SK-N-SH (cell line): ENCODE results near the gene DNAH14. TPM values are rescaled to one million over a fixed set of nuclear protein-coding genes. Genes with fewer than 3 reads are reported as not detected.

Experiments used
- CTCF ChIA-PET: fragments of 300-600, 350-600 bp; formaldehyde crosslinking; extraction: SDS; loops from one replicate; lab custom pipeline; 2021; lab: Yijun Ruan, JAX
- POLR2A ChIA-PET: fragments of 350-600 bp; sonication (Branson Sonifier 250); formaldehyde crosslinking; extraction: SDS; loops from one replicate; lab custom pipeline; 2020; ENCODE audit warnings: antibody characterized with exemption, inconsistent platforms; lab: Yijun Ruan, JAX
- DNase-seq: peaks from one replicate; pipeline ENCODE4 v3.0.0; 2012
- H2AFZ ChIP-seq: fragments of 200-600 bp; sonication (generic); 2 replicates; pipeline ENCODE4 v1.8.1; 2016; ENCODE audit warnings: antibody characterized with exemption, mild to moderate bottlenecking, low read depth
- H3F3A ChIP-seq: fragments of 200-600 bp; sonication (generic); replicated peaks from 2 replicates; pipeline ENCODE3; 2016; ENCODE audit warnings: antibody characterized with exemption, mild to moderate bottlenecking; ENCODE audit not compliant: insufficient read depth
- H3K27ac ChIP-seq, 2 experiments: fragments of 200-500 bp in 1 of 2; fragments of 200-600 bp in 1 of 2; sonication (Bioruptor generic) in 1 of 2; sonication (generic), shearing (Covaris generic) in 1 of 2; 2 replicates each; pipeline versions ENCODE4 v1.5.1 to v1.6.1; 2014 to 2016; ENCODE audit warnings: low read depth in 2 of 2, inconsistent platforms in 1 of 2, low read length in 1 of 2, mild to moderate bottlenecking in 1 of 2, mixed read lengths in 1 of 2
- H3K27me3 ChIP-seq: fragments of 200-600 bp; sonication (generic), shearing (Covaris generic); 2 replicates; pipeline ENCODE4 v1.6.1; 2016; ENCODE audit warnings: mixed run types; ENCODE audit not compliant: insufficient read depth
- H3K36me3 ChIP-seq, 2 experiments: fragments of 200-500 bp in 1 of 2; fragments of 200-600 bp in 1 of 2; sonication (Bioruptor generic) in 1 of 2; sonication (generic) in 1 of 2; replicated peaks in 1 of 2; 2 replicates each; pipeline versions ENCODE3 to v1.5.1; 2014 to 2016; ENCODE audit warnings: low read length in 1 of 2, mild to moderate bottlenecking in 1 of 2; ENCODE audit not compliant: insufficient read depth in 2 of 2, control insufficient read depth in 1 of 2
- H3K4me1 ChIP-seq, 2 experiments: fragments of 200-500 bp in 1 of 2; fragments of 200-600 bp in 1 of 2; sonication (Bioruptor generic) in 1 of 2; sonication (generic), shearing (Covaris generic) in 1 of 2; 2 replicates each; pipeline versions ENCODE4 v1.5.1 to v1.6.1; 2014 to 2016; ENCODE audit warnings: low read depth in 1 of 2, low read length in 1 of 2, mixed run types in 1 of 2; ENCODE audit not compliant: insufficient read depth in 2 of 2, control insufficient read depth in 1 of 2
- H3K4me2 ChIP-seq: fragments of 200-600 bp; sonication (generic), shearing (Covaris generic); 2 replicates; pipeline ENCODE4 v1.6.1; 2017; ENCODE audit warnings: mixed run types
- H3K4me3 ChIP-seq, 2 experiments: fragments of 200-500 bp in 1 of 2; fragments of 200-600 bp in 1 of 2; sonication (Bioruptor generic) in 1 of 2; sonication (generic), shearing (Covaris generic) in 1 of 2; 2 replicates each; pipeline versions ENCODE4 v1.5.1 to v1.8.1; 2014 to 2016; ENCODE audit warnings: low read depth in 2 of 2, inconsistent platforms in 1 of 2, low read length in 1 of 2, mild to moderate bottlenecking in 1 of 2, mixed read lengths in 1 of 2, moderate library complexity in 1 of 2
- H3K79me2 ChIP-seq: fragments of 200-600 bp; sonication (generic); 2 replicates; pipeline ENCODE4 v1.8.1; 2017; ENCODE audit warnings: mild to moderate bottlenecking; ENCODE audit not compliant: insufficient read depth
- H3K9ac ChIP-seq: fragments of 200-600 bp; sonication (generic); 2 replicates; pipeline ENCODE4 v1.6.1; 2017; ENCODE audit warnings: mixed run types
- H3K9me2 ChIP-seq: fragments of 200-600 bp; sonication (generic); 2 replicates; pipeline ENCODE4 v1.6.1; 2017; ENCODE audit warnings: mixed run types
- H3K9me3 ChIP-seq: fragments of 200-600 bp; sonication (generic); 2 replicates; pipeline ENCODE4 v1.6.1; 2017; ENCODE audit warnings: mixed run types, mild to moderate bottlenecking, moderate library complexity
- H4K20me1 ChIP-seq: fragments of 200-600 bp; sonication (generic); 2 replicates; pipeline ENCODE4 v1.6.1; 2017; ENCODE audit warnings: mild to moderate bottlenecking, mixed run types; ENCODE audit not compliant: insufficient read depth
- CHD2 ChIP-seq: fragments of 150-350 bp; IDR thresholded peaks from 2 replicates; pipeline ENCODE4 v1.6.1; 2018; ENCODE audit warnings: low read length; ENCODE audit not compliant: partially characterized antibody
- EZH2phosphoT487 ChIP-seq: fragments of 200-600 bp; sonication (generic); IDR thresholded peaks from 2 replicates; pipeline ENCODE4 v1.6.1; 2017; ENCODE audit warnings: low read depth, mixed run types, mild to moderate bottlenecking, antibody characterized with exemption, moderate library complexity, borderline replicate concordance
- FOXJ3 ChIP-seq: sonication (generic); formaldehyde crosslinking; IDR thresholded peaks from 2 replicates; pipeline ENCODE4 v1.5.1; 2020; ENCODE audit warnings: mild to moderate bottlenecking, missing genetic modification reagents
- NFIC ChIP-seq: IDR thresholded peaks from 2 replicates; pipeline ENCODE4 v1.4.0; 2012; ENCODE audit warnings: borderline replicate concordance
- NRF1 ChIP-seq: IDR thresholded peaks from 2 replicates; pipeline ENCODE4 v1.6.1; 2012; ENCODE audit warnings: low read depth, mild to moderate bottlenecking, low read length
- RAD21 ChIP-seq: IDR thresholded peaks from 2 replicates; pipeline ENCODE4 v1.6.1; 2012; ENCODE audit warnings: mild to moderate bottlenecking, low read length
- RFX5 ChIP-seq: IDR thresholded peaks from 2 replicates; pipeline ENCODE4 v1.6.1; 2012; ENCODE audit warnings: mild to moderate bottlenecking, improper control_type of control experiment, low read length
- SMC3 ChIP-seq: IDR thresholded peaks from 2 replicates; pipeline ENCODE4 v1.6.1; 2012; ENCODE audit warnings: low read depth, low read length, improper control_type of control experiment
- TAF1 ChIP-seq: IDR thresholded peaks from 2 replicates; pipeline ENCODE4 v1.6.1; 2012; ENCODE audit warnings: low read depth, mild to moderate bottlenecking, low read length, moderate library complexity, borderline replicate concordance
- ZBTB33 ChIP-seq: IDR thresholded peaks from 2 replicates; pipeline ENCODE4 v1.4.0; 2012; ENCODE audit warnings: low read depth, borderline replicate concordance
- WGBS: methylation state at CpG from one replicate; pipeline ENCODE4 v1.1.6; 2017; ENCODE audit warnings: low lambda C conversion rate; 5-methylcytosine and 5-hydroxymethylcytosine counted together
- polyA plus RNA-seq, 3 experiments: library from polyadenylated mRNA; depleted of rRNA; stranded (reverse); fragments of >200 nt; gene quantifications; 2 replicates each; pipeline ENCODE4 v1.2.3, GENCODE V29; 2012
- TF ChIP-seq, protein P1 (sequence below): IDR thresholded peaks from 2 replicates; pipeline ENCODE4 v1.4.0; 2012; ENCODE audit warnings: low read depth

The DNAH14 gene
- polyA plus RNA-seq, 1 of the 3 experiments (the other 2 are of a cell fraction) = 8.0 TPM

DNA sequence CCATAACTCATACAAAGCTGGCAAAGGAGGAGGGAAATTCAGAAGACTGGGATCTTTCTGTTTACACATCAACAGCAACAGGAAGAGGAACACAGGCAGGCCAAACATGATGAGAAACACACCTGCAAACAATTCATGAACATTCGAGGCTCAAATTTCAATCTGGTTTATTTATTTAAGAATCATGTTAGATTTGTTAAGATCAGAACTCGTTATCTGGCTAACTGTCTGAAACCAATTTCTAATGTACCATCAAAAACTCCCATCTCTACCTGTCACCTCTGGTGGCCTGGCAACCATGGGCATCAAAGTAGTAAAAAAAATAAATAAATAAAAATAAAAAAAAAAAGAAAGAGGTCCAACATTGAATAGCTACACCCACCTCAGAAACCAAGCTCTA, 488.6 kb downstream of the DNAH14 start:
- TF ChIP-seq FOXJ3 = no peak
- TF ChIP-seq SMC3 = no peak
- TF ChIP-seq, protein P1, sequence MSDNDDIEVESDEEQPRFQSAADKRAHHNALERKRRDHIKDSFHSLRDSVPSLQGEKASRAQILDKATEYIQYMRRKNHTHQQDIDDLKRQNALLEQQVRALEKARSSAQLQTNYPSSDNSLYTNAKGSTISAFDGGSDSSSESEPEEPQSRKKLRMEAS = no peak
- no peak for TF ChIP-seq TAF1
- TF ChIP-seq ZBTB33 = no peak
- no peak for TF ChIP-seq RAD21
- no peak for TF ChIP-seq NRF1
- DNase-seq = no peak
- Histone ChIP-seq H2AFZ (no peak overlapping the region), H3K4me3 (no peak overlapping the region), H3K36me3 (peaks cover 61 to 66% of the 10 kb centered on the region in 2 experiments), H4K20me1 (no peaks in the 10 kb centered on the region), H3K27ac (no peak overlapping the region), H3K4me1 (peaks cover 2 to 4% of the 10 kb centered on the region in 2 experiments; a peak in 3 of 4 replicates), H3K27me3 (no peaks in the 10 kb centered on the region), H3K9me3 (no peaks in the 10 kb centered on the region), H3K79me2 (peaks cover 24% of the 10 kb centered on the region), H3K9me2 (no peaks in the 10 kb centered on the region), H3F3A (peaks cover 7% of the 10 kb centered on the region), H3K4me2 (no peak overlapping the region), H3K9ac (no peak overlapping the region)
- 91% methylated on average over 2 of the region's 2 CpGs for WGBS
- CTCF ChIA-PET = interaction anchor here (0.9 to 1.0 kb wide), 3 partner anchors 13 to 99 kb away, joined by 3 to 4 read pairs (median 4); no protein-coding TSS in a partner anchor
- POLR2A ChIA-PET = no interaction called here

DNA sequence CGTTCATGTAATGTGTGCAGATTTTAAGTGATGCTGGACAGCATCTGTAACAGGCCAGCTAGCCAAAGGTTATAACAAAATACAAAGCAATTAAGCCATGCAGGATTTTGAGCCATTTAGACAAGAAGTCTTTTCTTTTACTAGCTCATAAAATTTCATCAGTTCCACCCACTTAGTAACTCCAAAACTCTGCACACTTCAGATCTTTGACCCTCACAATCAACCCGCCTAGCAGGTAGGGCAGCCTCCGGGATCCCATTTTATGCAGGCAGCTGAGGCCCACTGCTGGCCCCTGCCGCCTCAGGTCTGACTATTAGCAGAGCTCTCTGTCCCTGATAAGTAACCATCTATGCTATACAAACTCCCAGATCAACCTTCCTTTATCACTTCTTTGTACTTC, 489.1 kb downstream of the DNAH14 start:
- WGBS = 97% methylated on average over 4 of the region's 4 CpGs
- H3K4me1 ChIP-seq = peaks cover 8 to 10% of the 10 kb centered on the region in 2 experiments; a peak in 3 of 4 replicates
- no peak overlapping the region for H3K9ac ChIP-seq
- TF ChIP-seq NFIC (no peak), RFX5 (no peak), CHD2 (no peak), EZH2phosphoT487 (no peak)
- CTCF ChIA-PET = interaction anchor here (0.7 to 1.0 kb wide), 4 partner anchors 14 to 99 kb away, joined by 3 to 4 read pairs (median 4); no protein-coding TSS in a partner anchor
- peaks cover 29% of the 10 kb centered on the region for H3K79me2 ChIP-seq
- no peak overlapping the region for H3K27ac ChIP-seq
- no peaks in the 10 kb centered on the region for H3K9me2 ChIP-seq
- peaks cover 56 to 62% of the 10 kb centered on the region in 2 experiments for H3K36me3 ChIP-seq
- POLR2A ChIA-PET = no interaction called here
- no peaks in the 10 kb centered on the region for H3K27me3 ChIP-seq
- no peaks in the 10 kb centered on the region for H3K9me3 ChIP-seq
- no peaks in the 10 kb centered on the region for H4K20me1 ChIP-seq
- no peak overlapping the region for H3K4me2 ChIP-seq
- DNase-seq = no peak
- H3K4me3 ChIP-seq = no peak overlapping the region
- no peak overlapping the region for H2AFZ ChIP-seq
- H3F3A ChIP-seq = peaks cover 7% of the 10 kb centered on the region
